GM23338 (cell line): ENCODE results near the gene PANK3. TPM values are rescaled to one million over a fixed set of nuclear protein-coding genes. Genes with fewer than 3 reads are reported as not detected.

Experiments
- ATAC-seq: fragments of 200-7000 bp; cut with Tn5 transposase; 3 replicates; pipeline ENCODE4 v1.9.1; 2020
- DNase-seq: peaks from one replicate; pipeline ENCODE4 v3.0.0-alpha.2; 2015; ENCODE audit warnings: low spot score
- H2AFZ ChIP-seq: fragments of 200-600 bp; sonication (generic); 2 replicates; pipeline ENCODE4 v1.8.0; 2016; ENCODE audit warnings: antibody characterized with exemption, mild to moderate bottlenecking, moderate library complexity
- H3F3A ChIP-seq: fragments of 200-600 bp; sonication (generic); replicated peaks from 2 replicates; pipeline ENCODE4 v1.8.0; 2017; ENCODE audit warnings: antibody characterized with exemption, mixed run types, low read depth
- H3K27ac ChIP-seq: fragments of 200-600 bp; sonication (generic); 2 replicates; pipeline ENCODE4 v1.6.1; 2016; ENCODE audit warnings: low read depth
- H3K27me3 ChIP-seq: fragments of 200-600 bp; sonication (generic); 2 replicates; pipeline ENCODE4 v1.8.0; 2016; ENCODE audit warnings: mild to moderate bottlenecking, mixed run types, moderate library complexity; ENCODE audit not compliant: insufficient read depth
- H3K36me3 ChIP-seq: fragments of 200-600 bp; sonication (generic); 2 replicates; pipeline ENCODE4 v1.8.0; 2016; ENCODE audit warnings: mild to moderate bottlenecking; ENCODE audit not compliant: insufficient read depth
- H3K4me1 ChIP-seq: fragments of 200-600 bp; sonication (generic); 2 replicates; pipeline ENCODE4 v1.8.0; 2016; ENCODE audit warnings: mild to moderate bottlenecking, moderate library complexity; ENCODE audit not compliant: insufficient read depth
- H3K4me2 ChIP-seq: fragments of 200-600 bp; sonication (generic); 2 replicates; pipeline ENCODE4 v1.7.1; 2017; ENCODE audit warnings: mixed run types
- H3K4me3 ChIP-seq: fragments of 200-600 bp; sonication (generic); 2 replicates; pipeline ENCODE4 v1.6.1; 2016; ENCODE audit warnings: mixed run types
- H3K79me2 ChIP-seq: fragments of 200-600 bp; sonication (generic); replicated peaks from 2 replicates; pipeline ENCODE4 v1.8.0; 2017; ENCODE audit warnings: mild to moderate bottlenecking; ENCODE audit not compliant: insufficient read depth
- H3K9me2 ChIP-seq: fragments of 200-600 bp; sonication (generic); 2 replicates; pipeline ENCODE4 v1.8.0; 2017; ENCODE audit not compliant: insufficient read depth
- H4K20me1 ChIP-seq: fragments of 200-600 bp; sonication (generic); replicated peaks from 2 replicates; pipeline ENCODE4 v1.8.0; 2017; ENCODE audit warnings: mild to moderate bottlenecking; ENCODE audit not compliant: insufficient read depth
- H3K27ac Mint-ChIP-seq: 2 replicates; pipeline ENCODE4 v1.8.0; 2020; ENCODE audit warnings: inconsistent platforms, mild to moderate bottlenecking, moderate library complexity, mixed read lengths
- H3K27me3 Mint-ChIP-seq: 3 replicates; pipeline ENCODE4 v1.8.0; 2022; ENCODE audit warnings: low read depth, mild to moderate bottlenecking, moderate library complexity, mixed read lengths, inconsistent platforms; ENCODE audit not compliant: insufficient read depth, poor library complexity
- H3K36me3 Mint-ChIP-seq: 3 replicates; pipeline ENCODE4 v1.8.0; 2021; ENCODE audit warnings: low read depth, mild to moderate bottlenecking, inconsistent platforms, moderate library complexity, mixed read lengths
- H3K4me1 Mint-ChIP-seq: 3 replicates; pipeline ENCODE4 v1.8.0; 2020; ENCODE audit warnings: mild to moderate bottlenecking, inconsistent platforms, mixed read lengths
- H3K4me3 Mint-ChIP-seq: 3 replicates; pipeline ENCODE4 v1.8.0; 2021; ENCODE audit warnings: moderate library complexity, mild to moderate bottlenecking, inconsistent platforms, mixed read lengths
- H3K9me3 Mint-ChIP-seq: 3 replicates; pipeline ENCODE4 v1.8.0; 2020; ENCODE audit warnings: moderate library complexity, mild to moderate bottlenecking, inconsistent platforms, mixed read lengths
- CREB1 ChIP-seq: fragments of 250-450 bp; sonication (Bioruptor Pico); IDR thresholded peaks from 2 replicates; pipeline ENCODE4 v1.5.0; 2020; ENCODE audit warnings: low read depth, mild to moderate bottlenecking, moderate library complexity
- EZH2 ChIP-seq: fragments of 200-600 bp; sonication (generic); IDR thresholded peaks from one replicate; pipeline ENCODE4 v1.8.0; 2017; ENCODE audit warnings: antibody characterized with exemption, mild to moderate bottlenecking, low read depth; ENCODE audit not compliant: unreplicated experiment
- EZH2phosphoT487 ChIP-seq: fragments of 200-600 bp; sonication (generic); IDR thresholded peaks from one replicate; pipeline ENCODE4 v1.8.1; 2018; ENCODE audit warnings: antibody characterized with exemption; ENCODE audit not compliant: unreplicated experiment
- JUNB ChIP-seq: IDR thresholded peaks from one replicate; pipeline ENCODE4 v1.6.1; 2016; ENCODE audit warnings: antibody characterized with exemption; ENCODE audit not compliant: unreplicated experiment
- ZNF114 ChIP-seq: fragments of 250-450 bp; sonication (Bioruptor Pico); IDR thresholded peaks from 2 replicates; pipeline ENCODE4 v1.5.0; 2020; ENCODE audit warnings: mild to moderate bottlenecking, moderate library complexity
- polyA plus RNA-seq: library from polyadenylated mRNA; unstranded; fragments of >200 nt; fragmentation: Nextera tagmentation; extraction: Ambion mirVana; gene quantifications from 2 replicates; pipeline ENCODE4 v1.2.1, GENCODE V29; 2016
- total RNA-seq: library from RNA; depleted of rRNA; stranded (reverse); fragments of >200 nt; shearing (Covaris generic); gene quantifications from 2 replicates; pipeline ENCODE4 v1.2.3, GENCODE V29; 2014
- TF ChIP-seq, protein P1 (sequence below), 2 experiments: fragments of 200-600 bp in 1 of 2; sonication (generic) in 1 of 2; conservative IDR thresholded peaks; 2 replicates each; pipeline versions ENCODE4 v1.5.1 to v1.6.1; 2016 to 2017; ENCODE audit warnings: antibody characterized with exemption in 2 of 2, low read depth in 2 of 2, mild to moderate bottlenecking in 2 of 2, moderate library complexity in 1 of 2
- TF ChIP-seq, protein P2 (sequence below): IDR thresholded peaks from one replicate; pipeline ENCODE4 v1.6.1; 2018; ENCODE audit warnings: antibody characterized with exemption; ENCODE audit not compliant: unreplicated experiment

The PANK3 gene
- total and polyA plus RNA-seq, 2 experiments from 2014 or later: 17.0 to 91.6 TPM

- TF ChIP-seq, protein P1, sequence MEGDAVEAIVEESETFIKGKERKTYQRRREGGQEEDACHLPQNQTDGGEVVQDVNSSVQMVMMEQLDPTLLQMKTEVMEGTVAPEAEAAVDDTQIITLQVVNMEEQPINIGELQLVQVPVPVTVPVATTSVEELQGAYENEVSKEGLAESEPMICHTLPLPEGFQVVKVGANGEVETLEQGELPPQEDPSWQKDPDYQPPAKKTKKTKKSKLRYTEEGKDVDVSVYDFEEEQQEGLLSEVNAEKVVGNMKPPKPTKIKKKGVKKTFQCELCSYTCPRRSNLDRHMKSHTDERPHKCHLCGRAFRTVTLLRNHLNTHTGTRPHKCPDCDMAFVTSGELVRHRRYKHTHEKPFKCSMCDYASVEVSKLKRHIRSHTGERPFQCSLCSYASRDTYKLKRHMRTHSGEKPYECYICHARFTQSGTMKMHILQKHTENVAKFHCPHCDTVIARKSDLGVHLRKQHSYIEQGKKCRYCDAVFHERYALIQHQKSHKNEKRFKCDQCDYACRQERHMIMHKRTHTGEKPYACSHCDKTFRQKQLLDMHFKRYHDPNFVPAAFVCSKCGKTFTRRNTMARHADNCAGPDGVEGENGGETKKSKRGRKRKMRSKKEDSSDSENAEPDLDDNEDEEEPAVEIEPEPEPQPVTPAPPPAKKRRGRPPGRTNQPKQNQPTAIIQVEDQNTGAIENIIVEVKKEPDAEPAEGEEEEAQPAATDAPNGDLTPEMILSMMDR (conservative IDR thresholded peaks at IDR 0.05; ENCODE audit: low read depth in 2 of 2): no peak
Observed at GRCh38 chr5:168527756-168528295, 51.3 kb downstream of the PANK3 start (continued).

- Histone ChIP-seq H3K27me3 (peaks cover 23% of the 10 kb centered on the region), H3K4me2 (no peak overlapping the region), H3F3A (0 out of 2 replicates have a peak, but pooled peaks cover 3% of the 10 kb centered on the region), H3K9me2 (no peaks in the 10 kb centered on the region), H3K4me1 (peaks cover 2% of the 10 kb centered on the region; the same call in 1 of the 2 replicates), H4K20me1 (peaks cover 10% of the 10 kb centered on the region), H3K36me3 (no peaks in the 10 kb centered on the region; the same call in 1 of the 2 replicates), H3K79me2 (no peaks in the 10 kb centered on the region), H2AFZ (no peak overlapping the region), H3K27ac (no peak overlapping the region), H3K4me3 (no peak overlapping the region)
- Mint-ChIP-seq H3K4me3 (no peak overlapping the region), H3K4me1 (peaks cover 16% of the 10 kb centered on the region; the same call in 2 of the 3 replicates), H3K27me3 (peaks cover 24% of the 10 kb centered on the region), H3K9me3 (peaks cover 12% of the 10 kb centered on the region; the same call in 2 of the 3 replicates), H3K36me3 (peaks cover 12% of the 10 kb centered on the region), H3K27ac (no peak overlapping the region)
- TF ChIP-seq, protein P2, sequence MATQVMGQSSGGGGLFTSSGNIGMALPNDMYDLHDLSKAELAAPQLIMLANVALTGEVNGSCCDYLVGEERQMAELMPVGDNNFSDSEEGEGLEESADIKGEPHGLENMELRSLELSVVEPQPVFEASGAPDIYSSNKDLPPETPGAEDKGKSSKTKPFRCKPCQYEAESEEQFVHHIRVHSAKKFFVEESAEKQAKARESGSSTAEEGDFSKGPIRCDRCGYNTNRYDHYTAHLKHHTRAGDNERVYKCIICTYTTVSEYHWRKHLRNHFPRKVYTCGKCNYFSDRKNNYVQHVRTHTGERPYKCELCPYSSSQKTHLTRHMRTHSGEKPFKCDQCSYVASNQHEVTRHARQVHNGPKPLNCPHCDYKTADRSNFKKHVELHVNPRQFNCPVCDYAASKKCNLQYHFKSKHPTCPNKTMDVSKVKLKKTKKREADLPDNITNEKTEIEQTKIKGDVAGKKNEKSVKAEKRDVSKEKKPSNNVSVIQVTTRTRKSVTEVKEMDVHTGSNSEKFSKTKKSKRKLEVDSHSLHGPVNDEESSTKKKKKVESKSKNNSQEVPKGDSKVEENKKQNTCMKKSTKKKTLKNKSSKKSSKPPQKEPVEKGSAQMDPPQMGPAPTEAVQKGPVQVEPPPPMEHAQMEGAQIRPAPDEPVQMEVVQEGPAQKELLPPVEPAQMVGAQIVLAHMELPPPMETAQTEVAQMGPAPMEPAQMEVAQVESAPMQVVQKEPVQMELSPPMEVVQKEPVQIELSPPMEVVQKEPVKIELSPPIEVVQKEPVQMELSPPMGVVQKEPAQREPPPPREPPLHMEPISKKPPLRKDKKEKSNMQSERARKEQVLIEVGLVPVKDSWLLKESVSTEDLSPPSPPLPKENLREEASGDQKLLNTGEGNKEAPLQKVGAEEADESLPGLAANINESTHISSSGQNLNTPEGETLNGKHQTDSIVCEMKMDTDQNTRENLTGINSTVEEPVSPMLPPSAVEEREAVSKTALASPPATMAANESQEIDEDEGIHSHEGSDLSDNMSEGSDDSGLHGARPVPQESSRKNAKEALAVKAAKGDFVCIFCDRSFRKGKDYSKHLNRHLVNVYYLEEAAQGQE: no peak
- TF ChIP-seq EZH2phosphoT487 (no peak), CREB1 (no peak), JUNB (no peak), ZNF114 (no peak), EZH2 (no peak)
- TF ChIP-seq, protein P1 (conservative IDR thresholded peaks at IDR 0.05; ENCODE audit: low read depth in 2 of 2): no peak
- no peak for DNase-seq
- no peak for ATAC-seq
Observed at GRCh38 chr5:168525856-168526255, 53.3 kb downstream of the PANK3 start.
